SK-N-SH (cell line): ENCODE data around the gene CKMT1B.
"Not testable (repeated sequence)": the region's sequence is repeated elsewhere in the genome, so short reads cannot be mapped to it uniquely, and the experiment has no call there.

ENCODE experiments used
- CTCF ChIP-seq: fragments of 200-600 bp; sonication (generic); IDR thresholded peaks from 2 replicates; pipeline ENCODE4 v1.6.1; 2017; ENCODE audit warnings: antibody characterized with exemption, mild to moderate bottlenecking, moderate library complexity
- ELF1 ChIP-seq: IDR thresholded peaks from 2 replicates; pipeline ENCODE4 v1.4.0; 2012
- EZH2phosphoT487 ChIP-seq: fragments of 200-600 bp; sonication (generic); IDR thresholded peaks from 2 replicates; pipeline ENCODE4 v1.6.1; 2017; ENCODE audit warnings: low read depth, mixed run types, mild to moderate bottlenecking, antibody characterized with exemption, moderate library complexity, borderline replicate concordance
- MAX ChIP-seq: IDR thresholded peaks from 2 replicates; pipeline ENCODE4 v1.4.0; 2012; ENCODE audit warnings: low read depth
- NFIC ChIP-seq: IDR thresholded peaks from 2 replicates; pipeline ENCODE4 v1.4.0; 2012; ENCODE audit warnings: borderline replicate concordance
- POLR2AphosphoS5 ChIP-seq: IDR thresholded peaks from 2 replicates; pipeline ENCODE4 v1.6.1; 2012; ENCODE audit warnings: low read depth, low read length
- REST ChIP-seq: IDR thresholded peaks from 2 replicates; pipeline ENCODE4 v1.6.1; 2012; ENCODE audit warnings: mild to moderate bottlenecking, low read depth, low read length, moderate library complexity
- RFX5 ChIP-seq: IDR thresholded peaks from 2 replicates; pipeline ENCODE4 v1.6.1; 2012; ENCODE audit warnings: mild to moderate bottlenecking, improper control_type of control experiment, low read length
- SIN3A ChIP-seq: IDR thresholded peaks from 2 replicates; pipeline ENCODE4 v1.6.1; 2012; ENCODE audit warnings: low read depth, mild to moderate bottlenecking, low read length, moderate library complexity, borderline replicate concordance
- TEAD4 ChIP-seq: IDR thresholded peaks from 2 replicates; pipeline ENCODE4 v1.4.0; 2012; ENCODE audit warnings: mild to moderate bottlenecking, borderline replicate concordance; ENCODE audit not compliant: insufficient read depth
- USF1 ChIP-seq: IDR thresholded peaks from 2 replicates; pipeline ENCODE4 v1.4.0; 2012; ENCODE audit warnings: low read depth, borderline replicate concordance

GRCh38 chr15:43593328-43594190 lies at the start of gene CKMT1B:
- TF ChIP-seq REST, USF1, CTCF, TEAD4, MAX, NFIC, POLR2AphosphoS5, SIN3A, RFX5, EZH2phosphoT487, ELF1: not testable (repeated sequence)
